ENCODE measurements around the gene CPED1.
"Not testable (repeated sequence)": the region's sequence is repeated elsewhere in the genome, so short reads cannot be mapped to it uniquely, and the experiment has no call there.

Gene CPED1

GRCh38 chr7:121073463-121074099, 85.1 kb downstream of the CPED1 start:
- no peak for DNase-seq

GRCh38 chr7:121075424-121075841, 86.9 kb downstream of the CPED1 start:
- DNase-seq = not testable (repeated sequence)

- no peak for DNase-seq
These were observed 87.4 kb downstream of the CPED1 start for GRCh38 chr7:121075952-121076349.

GRCh38 chr7:121076350-121077164, 88.0 kb downstream of the CPED1 start:
- DNase-seq = no peak

GRCh38 chr7:121077165-121077630, 88.7 kb downstream of the CPED1 start:
- no peak for DNase-seq

- DNase-seq = no peak
These were observed 90.3 kb downstream of the CPED1 start for GRCh38 chr7:121078701-121079227.

- DNase-seq = no peak
These were observed 91.1 kb downstream of the CPED1 start for GRCh38 chr7:121079425-121080169.

- DNase-seq = no peak
These were observed 91.9 kb downstream of the CPED1 start for GRCh38 chr7:121080257-121080912.

GRCh38 chr7:121080913-121081326, 92.4 kb downstream of the CPED1 start:
- no peak for DNase-seq

GRCh38 chr7:121081327-121081936, 92.9 kb downstream of the CPED1 start:
- no peak for DNase-seq

- DNase-seq = no peak
These were observed 94.0 kb downstream of the CPED1 start for GRCh38 chr7:121082400-121083101.

- no peak for DNase-seq
These were observed 94.8 kb downstream of the CPED1 start for GRCh38 chr7:121083138-121083789.

GRCh38 chr7:121083790-121084251, 95.3 kb downstream of the CPED1 start:
- no peak for DNase-seq

GRCh38 chr7:121084256-121084655, 95.7 kb downstream of the CPED1 start:
- no peak for DNase-seq

GRCh38 chr7:121084748-121085336, 96.3 kb downstream of the CPED1 start:
- no peak for DNase-seq

GRCh38 chr7:121085922-121086321, 97.4 kb downstream of the CPED1 start:
- no peak for DNase-seq

- no peak for DNase-seq
These were observed 100.4 kb downstream of the CPED1 start for GRCh38 chr7:121088870-121089269.

GRCh38 chr7:121094829-121095228, 106.3 kb downstream of the CPED1 start:
- no peak for DNase-seq

- DNase-seq = no peak
These were observed 109.1 kb downstream of the CPED1 start for GRCh38 chr7:121097577-121097976.

- DNase-seq = no peak
These were observed 111.1 kb downstream of the CPED1 start for GRCh38 chr7:121099572-121099971.

GRCh38 chr7:121101083-121101482, 112.6 kb downstream of the CPED1 start:
- no peak for DNase-seq

All from activated naive CD4-positive, alpha-beta T cell treated with anti-CD3 and anti-CD28 coated beads, Interleukin-2, amount 50 U/mL, for 16 hours (primary cell).